Measurements from ENCODE around the gene ABLIM1. TPM values are rescaled to one million over a fixed set of nuclear protein-coding genes. Genes with fewer than 3 reads are reported as not detected.

The ABLIM1 gene
- total and polyA plus RNA-seq, 2 of the 13 experiments (the other 11 are each of a cell fraction or from before 2014, with no cell fraction given): 59.4 to 92.7 TPM

- H3K9ac ChIP-seq (ENCODE audit: insufficient read depth, low read depth, low read length): peak overlapping the region; percentile 4; the same call in 1 of the 2 replicates
- H3K4me1 ChIP-seq (ENCODE audit: insufficient read depth, low read length): peaks cover 96% of the 10 kb centered on the region
- H3K4me3 ChIP-seq (replicated peaks in 1 of 3; ENCODE audit: insufficient read depth in 1 of 3, low read depth in 2 of 3, low read length in 3 of 3): no peak overlapping the region
- peak; percentile 80 for DNase-seq (ENCODE audit: low spot score)
- H3K27ac ChIP-seq (ENCODE audit: extremely low read length, insufficient read depth, low read length): peak overlapping the region; percentile 55
- ATAC-seq: no peak; the same call in 2 of the 3 replicates
- 11% methylated on average over 4 of the region's 4 CpGs for WGBS (ENCODE audit: low lambda C conversion rate)
- no peak overlapping the region for H2AFZ ChIP-seq (ENCODE audit: low read length)
- in situ Hi-C loops (cut with HindIII; ENCODE audit: extremely low pct_ligation_motif_present, low pct_unique_long_range_greater_than_20kb): no loop called here
- intact Hi-C loops (cut with micrococcal nuclease; ENCODE audit: unreplicated experiment): no loop called here
- no peak overlapping the region for H3K4me2 ChIP-seq (ENCODE audit: low read depth, low read length)
- H3K79me2 ChIP-seq (ENCODE audit: insufficient read depth, low read length): peaks cover 99% of the 10 kb centered on the region
- BruUV-seq (replicated peaks): no TSS peak
- no peaks in the 10 kb centered on the region for H3K27me3 ChIP-seq (ENCODE audit: control insufficient read depth in 1 of 2, insufficient read depth in 2 of 2, low read length in 2 of 2)
- H4K20me1 ChIP-seq (ENCODE audit: insufficient read depth, low read length): peaks cover 18% of the 10 kb centered on the region
- CTCF ChIA-PET (ENCODE audit: low intra/inter-chr PET ratio, low total read pairs): no interaction called here
- no peaks in the 10 kb centered on the region for H3K9me3 ChIP-seq (ENCODE audit: low read length)
- no peak for FAIRE-seq
- POLR2A ChIA-PET: interaction anchor here (1.0 to 1.2 kb wide), 3 partner anchors 30 to 49 kb away, joined by 4 to 5 read pairs (median 4); no protein-coding TSS in a partner anchor
- H3K36me3 ChIP-seq (replicated peaks in 1 of 2; ENCODE audit: control insufficient read depth in 1 of 2, insufficient read depth in 2 of 2, low read length in 2 of 2): peaks cover 5 to 18% of the 10 kb centered on the region in 2 experiments; a peak in 3 of 5 replicates
- TF ChIP-seq ZMYM2 (CRISPR knock-in tag; IDR thresholded peaks at IDR 0.05) (0 out of 2 replicates have a peak, but pooled peaks have one; percentile 41), ZNF460 (CRISPR knock-in tag; IDR thresholded peaks at IDR 0.05; ENCODE audit: borderline replicate concordance) (no peak), CREB1 (IDR thresholded peaks at IDR 0.05) (peak; percentile 89), CREB1 (CRISPR knock-in tag; IDR thresholded peaks at IDR 0.05) (peak; percentile 86), AGO1 (IDR thresholded peaks at IDR 0.05; ENCODE audit: low read depth, low read length, poor library complexity, severe bottlenecking) (no peak), JARID2 (CRISPR knock-in tag; IDR thresholded peaks at IDR 0.05; ENCODE audit: insufficient replicate concordance) (no peak), ZNF770 (CRISPR knock-in tag; IDR thresholded peaks at IDR 0.05) (peak; percentile 95), TRIM22 (IDR thresholded peaks at IDR 0.05) (no peak), EP300 (IDR thresholded peaks at IDR 0.05; ENCODE audit: low read depth in 2 of 2, low read length in 2 of 2) (peak in 1 of 2 experiments; percentile 34; a peak in 1 of 4 replicates), EP300 (CRISPR knock-in tag; IDR thresholded peaks at IDR 0.05; ENCODE audit: borderline replicate concordance) (no peak)
- TF ChIP-seq, protein P1, sequence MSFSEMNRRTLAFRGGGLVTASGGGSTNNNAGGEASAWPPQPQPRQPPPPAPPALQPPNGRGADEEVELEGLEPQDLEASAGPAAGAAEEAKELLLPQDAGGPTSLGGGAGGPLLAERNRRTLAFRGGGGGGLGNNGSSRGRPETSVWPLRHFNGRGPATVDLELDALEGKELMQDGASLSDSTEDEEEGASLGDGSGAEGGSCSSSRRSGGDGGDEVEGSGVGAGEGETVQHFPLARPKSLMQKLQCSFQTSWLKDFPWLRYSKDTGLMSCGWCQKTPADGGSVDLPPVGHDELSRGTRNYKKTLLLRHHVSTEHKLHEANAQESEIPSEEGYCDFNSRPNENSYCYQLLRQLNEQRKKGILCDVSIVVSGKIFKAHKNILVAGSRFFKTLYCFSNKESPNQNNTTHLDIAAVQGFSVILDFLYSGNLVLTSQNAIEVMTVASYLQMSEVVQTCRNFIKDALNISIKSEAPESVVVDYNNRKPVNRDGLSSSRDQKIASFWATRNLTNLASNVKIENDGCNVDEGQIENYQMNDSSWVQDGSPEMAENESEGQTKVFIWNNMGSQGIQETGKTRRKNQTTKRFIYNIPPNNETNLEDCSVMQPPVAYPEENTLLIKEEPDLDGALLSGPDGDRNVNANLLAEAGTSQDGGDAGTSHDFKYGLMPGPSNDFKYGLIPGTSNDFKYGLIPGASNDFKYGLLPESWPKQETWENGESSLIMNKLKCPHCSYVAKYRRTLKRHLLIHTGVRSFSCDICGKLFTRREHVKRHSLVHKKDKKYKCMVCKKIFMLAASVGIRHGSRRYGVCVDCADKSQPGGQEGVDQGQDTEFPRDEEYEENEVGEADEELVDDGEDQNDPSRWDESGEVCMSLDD (CRISPR knock-in tag; IDR thresholded peaks at IDR 0.05; ENCODE audit: borderline replicate concordance): no peak
- TF ChIP-seq, protein P2, sequence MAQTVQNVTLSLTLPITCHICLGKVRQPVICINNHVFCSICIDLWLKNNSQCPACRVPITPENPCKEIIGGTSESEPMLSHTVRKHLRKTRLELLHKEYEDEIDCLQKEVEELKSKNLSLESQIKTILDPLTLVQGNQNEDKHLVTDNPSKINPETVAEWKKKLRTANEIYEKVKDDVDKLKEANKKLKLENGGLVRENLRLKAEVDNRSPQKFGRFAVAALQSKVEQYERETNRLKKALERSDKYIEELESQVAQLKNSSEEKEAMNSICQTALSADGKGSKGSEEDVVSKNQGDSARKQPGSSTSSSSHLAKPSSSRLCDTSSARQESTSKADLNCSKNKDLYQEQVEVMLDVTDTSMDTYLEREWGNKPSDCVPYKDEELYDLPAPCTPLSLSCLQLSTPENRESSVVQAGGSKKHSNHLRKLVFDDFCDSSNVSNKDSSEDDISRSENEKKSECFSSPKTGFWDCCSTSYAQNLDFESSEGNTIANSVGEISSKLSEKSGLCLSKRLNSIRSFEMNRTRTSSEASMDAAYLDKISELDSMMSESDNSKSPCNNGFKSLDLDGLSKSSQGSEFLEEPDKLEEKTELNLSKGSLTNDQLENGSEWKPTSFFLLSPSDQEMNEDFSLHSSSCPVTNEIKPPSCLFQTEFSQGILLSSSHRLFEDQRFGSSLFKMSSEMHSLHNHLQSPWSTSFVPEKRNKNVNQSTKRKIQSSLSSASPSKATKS (CRISPR knock-in tag; IDR thresholded peaks at IDR 0.05): no peak
Measured at GRCh38 chr10:114520453-114520852, 137.6 kb downstream of the ABLIM1 start.

Measured in HepG2 (cell line).